ENCODE measurements around the gene CRACR2A.

Gene CRACR2A

DNA sequence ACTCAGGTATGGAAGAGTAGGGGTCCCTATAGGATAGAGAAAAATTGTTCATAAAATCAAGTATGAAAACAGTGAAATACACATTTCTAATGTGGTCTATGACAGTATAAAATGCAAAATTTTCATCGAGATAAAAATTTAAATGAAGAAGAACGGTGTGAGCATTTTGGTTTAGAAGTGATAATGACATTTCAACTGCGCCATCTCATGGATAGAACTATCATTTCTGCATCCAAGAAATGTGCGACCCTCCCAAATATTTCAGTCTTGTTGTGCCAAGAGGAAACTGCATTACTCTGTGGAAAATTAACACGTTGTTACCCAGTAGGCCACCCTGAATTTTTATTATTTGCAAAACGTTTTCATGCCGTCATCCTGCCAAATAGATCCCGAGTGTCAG, 108.8 kb downstream of the CRACR2A start:
- no peak for DNase-seq

DNA sequence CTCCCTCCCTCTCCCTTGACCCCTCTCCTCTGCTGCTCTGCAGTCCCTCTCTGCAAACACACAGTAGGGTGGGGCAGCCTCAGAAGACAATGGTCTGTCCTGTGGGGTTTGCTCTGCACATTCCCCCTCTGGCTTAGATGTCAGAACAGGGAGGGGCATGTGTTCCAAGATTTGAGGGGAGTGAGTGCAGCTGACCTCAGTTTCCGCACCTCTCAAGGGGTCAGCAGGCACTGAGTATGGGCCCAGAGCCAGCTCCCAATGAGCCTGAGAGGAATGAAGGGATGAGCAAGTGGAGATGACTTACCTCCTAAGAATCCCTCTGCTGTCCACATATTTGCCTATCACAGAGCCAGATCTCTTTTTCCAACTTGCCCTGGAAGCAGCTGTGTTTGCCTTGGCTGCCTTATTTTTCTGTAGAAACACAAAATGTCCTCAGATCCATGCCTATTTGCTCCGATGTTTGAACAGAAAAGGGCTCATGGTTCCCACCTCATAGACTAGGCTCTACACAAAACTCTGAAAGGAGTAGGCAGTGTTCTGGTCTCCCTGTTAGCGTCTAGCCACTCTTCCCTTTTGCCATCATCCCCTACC, 111.4 kb downstream of the CRACR2A start:
- no peak for DNase-seq

DNA sequence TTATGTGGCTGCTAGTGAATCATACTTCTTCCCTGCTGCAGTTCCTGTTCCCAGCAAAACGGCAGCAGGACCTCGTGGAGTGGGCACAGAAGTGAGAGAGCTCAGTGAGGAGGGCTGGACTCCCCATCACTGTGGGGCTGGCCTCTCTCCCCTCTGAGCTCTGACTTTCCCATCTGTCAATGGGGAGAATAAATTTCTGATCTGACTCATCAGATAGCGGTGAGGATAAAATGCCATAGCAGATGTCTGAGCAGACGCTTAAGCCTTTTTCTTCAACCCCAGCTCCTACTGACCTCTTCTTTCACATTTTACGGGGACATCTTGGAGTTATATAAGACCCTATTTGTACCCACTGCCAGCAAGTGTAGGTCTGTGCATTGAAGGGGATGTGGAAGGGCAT, 116.6 kb downstream of the CRACR2A start:
- no peak for DNase-seq

DNA sequence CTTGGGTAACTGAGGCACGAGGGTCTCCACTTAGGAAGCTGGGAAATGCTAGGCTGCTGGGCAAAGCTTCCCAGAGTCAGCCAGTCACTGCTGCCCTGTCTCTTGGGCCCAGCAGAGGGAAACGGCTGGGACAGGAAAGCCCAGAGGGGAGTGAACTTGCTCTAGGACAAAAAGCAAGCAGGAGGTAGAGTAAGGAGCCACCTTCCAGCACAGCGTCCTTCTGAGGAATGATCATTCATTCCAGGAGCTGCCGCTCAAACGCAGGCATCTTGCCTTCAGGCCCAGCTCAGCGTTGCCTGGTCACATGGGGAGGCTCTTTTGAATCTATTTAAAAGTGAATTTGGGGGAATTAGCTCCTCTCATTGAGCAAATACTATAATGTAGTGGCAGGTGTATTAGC, 118.6 kb downstream of the CRACR2A start:
- no peak for DNase-seq

DNA sequence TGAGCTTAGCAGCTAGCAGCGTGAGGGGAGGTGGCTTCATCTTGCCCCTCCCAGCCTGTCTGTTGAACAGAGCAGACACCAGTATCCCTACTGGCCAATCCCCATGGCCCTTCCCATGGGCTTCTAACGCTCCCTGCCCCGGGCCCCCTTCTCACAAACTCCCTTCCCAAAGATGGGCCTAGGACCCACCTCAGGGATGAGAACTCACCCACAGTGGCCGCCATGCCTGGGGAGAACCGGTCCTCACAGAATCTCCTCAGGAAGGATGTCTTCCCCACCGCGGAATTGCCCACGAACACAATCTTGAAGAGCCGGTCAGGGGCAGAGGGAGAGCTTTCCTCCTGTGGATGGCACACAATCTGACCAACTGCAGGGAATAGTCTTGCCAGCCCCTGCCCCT, 119.5 kb downstream of the CRACR2A start:
- DNase-seq: no peak

DNA sequence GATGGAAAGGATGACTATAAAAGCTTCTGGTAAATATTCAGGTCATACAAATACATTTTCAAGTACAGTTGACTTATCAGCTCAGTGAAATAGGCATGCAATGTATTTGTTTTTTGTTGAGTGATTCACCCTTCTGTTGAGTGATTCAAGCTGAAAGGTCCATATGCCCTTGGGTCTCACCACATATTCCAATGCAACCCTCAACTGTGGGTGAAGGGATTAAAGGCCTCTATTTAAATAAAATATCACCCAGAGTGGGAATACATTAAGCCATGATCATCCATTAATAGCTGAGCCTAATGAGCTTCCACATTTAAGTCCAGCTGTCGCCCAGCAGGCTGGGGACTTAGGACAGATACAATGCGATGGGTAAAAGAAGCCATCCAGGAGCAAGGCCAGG, 120.2 kb downstream of the CRACR2A start:
- no peak for DNase-seq

DNA sequence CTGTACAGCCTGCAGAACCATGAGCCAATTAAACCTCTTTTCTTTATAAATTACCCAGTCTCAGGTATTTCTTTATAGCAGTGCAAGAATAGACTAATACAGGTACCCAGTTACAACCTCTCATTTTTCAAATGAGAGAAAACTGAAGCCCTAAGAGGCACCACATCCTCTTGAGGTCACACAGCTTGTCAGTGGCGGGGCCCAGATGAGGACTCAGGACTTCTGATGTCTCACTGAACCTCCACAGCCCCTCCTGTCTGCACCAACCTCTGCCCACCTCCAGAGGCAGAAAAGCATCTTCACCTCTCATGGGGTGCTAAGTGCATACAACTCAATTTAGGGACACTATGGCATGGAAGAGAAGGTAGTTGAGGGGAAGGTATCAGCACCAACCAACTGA, 120.7 kb downstream of the CRACR2A start:
- no peak for DNase-seq

DNA sequence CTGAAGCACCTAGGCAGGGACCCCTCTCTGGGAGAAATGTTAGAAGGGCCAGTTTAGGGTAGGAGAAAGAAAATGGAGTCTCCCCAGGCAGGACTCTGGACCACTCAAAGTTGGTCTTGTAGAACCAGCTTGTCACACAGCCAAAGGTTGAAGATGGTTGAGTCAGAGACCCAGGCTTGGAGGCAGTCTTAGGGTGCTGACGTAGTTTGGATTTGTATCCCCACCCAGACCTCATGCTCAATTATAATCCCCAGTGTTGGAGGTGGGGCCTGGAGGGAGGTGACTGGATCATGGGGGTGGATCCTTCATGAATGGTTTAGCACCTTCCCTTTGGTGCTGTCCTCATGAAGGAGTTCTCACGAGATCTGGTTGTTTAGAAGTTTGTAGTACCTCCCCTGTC, 121.2 kb downstream of the CRACR2A start:
- no peak for DNase-seq

DNA sequence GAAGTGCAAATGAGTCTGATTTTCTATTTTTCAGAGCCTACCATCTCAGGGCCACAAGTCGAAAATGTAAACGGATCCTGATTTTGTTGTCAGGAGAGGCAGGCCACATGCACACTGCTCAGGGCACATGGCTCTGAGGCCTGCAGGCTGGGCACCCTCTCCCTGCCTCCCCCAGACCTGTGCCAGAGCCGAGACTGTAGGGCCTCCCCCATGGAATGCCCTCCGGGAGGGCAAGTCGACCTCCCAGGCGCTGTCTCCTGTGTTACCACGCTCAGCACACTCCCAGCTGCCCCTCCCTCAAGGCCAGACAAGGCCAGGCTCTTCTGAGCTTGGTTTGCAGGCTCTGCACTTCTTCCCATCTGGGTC, 121.7 kb downstream of the CRACR2A start:
- DNase-seq: no peak

DNA sequence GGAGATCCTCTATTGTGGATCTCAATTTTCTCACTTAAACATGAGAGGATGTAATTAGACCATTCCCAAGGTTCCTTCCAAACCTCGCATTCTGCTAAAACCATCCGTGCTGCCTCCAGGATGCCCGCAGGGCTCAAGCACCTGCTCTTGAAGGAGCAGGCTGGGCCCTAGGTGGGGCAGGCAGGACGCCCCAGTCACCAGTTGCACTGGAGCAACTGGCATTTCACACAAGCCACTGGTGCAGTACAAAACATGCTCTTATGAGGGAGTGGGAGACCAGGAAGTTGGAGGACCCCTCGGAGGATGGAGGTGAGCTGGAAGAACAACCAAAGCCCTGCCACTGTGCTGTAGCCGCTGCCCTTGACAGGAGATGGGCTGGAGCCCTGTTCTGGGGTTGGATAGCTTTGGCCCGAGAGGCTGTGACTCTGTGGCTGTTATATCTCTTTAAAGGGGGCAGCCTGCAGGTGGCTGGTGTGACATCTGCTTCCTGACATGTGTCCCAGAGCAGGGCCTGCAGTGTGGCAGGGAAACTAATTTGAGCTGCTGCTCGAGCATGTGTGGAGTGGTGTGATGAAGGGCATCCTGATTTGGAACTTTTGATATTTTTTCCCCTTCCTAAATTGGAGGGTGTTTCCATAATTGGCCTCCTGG, 122.2 kb downstream of the CRACR2A start:
- DNase-seq: no peak

DNA sequence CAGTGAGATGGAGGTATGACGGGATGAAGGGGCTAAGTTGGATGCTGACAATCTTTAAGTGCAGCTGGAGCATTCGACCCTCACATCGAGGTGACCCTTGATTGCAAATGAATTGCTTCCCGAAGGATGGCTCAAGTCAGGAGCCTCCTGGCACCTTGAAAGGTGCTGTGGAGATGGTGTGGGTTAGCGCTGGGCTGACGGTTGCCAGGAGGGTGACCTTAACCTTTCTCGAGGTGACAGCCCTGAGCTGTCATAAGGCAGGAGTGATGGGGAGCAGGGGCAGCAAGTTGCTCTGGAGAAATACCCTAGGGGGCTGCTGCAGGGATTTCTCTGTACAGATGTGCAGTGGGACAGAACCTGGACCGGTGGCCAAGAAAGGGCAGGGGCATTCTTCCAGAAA, 122.8 kb downstream of the CRACR2A start:
- DNase-seq: no peak

DNA sequence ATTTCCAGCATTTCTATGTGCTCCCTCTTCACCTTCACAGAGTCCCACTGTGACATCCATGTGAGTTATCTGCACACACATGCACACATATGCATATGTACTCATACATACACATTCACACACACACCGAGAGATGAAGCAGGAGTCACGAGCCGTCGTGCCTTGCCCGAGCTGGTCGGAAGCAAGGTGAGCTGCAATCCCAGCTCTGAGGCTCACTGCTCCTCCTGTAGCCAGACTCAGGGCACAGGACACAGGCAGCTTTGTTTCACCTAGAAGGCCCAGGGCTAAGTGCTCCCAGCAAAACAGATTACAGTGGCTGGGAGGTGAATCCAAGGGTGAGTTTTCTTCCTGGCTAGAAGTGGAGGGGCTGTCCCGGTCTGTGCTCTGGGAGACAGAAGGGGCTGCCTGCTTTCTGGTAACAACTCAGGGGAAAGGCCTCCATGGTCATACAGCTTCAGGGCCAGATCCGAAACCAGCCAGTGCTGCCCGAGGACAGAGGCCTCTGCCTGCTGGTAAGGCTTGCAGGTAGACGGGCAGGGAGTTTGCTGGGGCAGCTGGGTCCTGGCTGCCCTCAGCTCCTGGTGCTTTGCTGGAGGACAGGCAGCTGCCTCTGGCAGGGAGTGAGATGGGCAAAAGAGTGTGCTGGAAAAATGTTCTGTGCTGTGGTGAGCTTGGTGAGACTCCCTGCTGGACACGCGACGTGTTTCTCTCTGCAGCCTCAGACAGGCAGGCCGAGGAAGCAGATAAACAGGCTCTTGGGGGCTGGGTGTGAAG, 123.7 kb downstream of the CRACR2A start:
- no peak for DNase-seq

DNA sequence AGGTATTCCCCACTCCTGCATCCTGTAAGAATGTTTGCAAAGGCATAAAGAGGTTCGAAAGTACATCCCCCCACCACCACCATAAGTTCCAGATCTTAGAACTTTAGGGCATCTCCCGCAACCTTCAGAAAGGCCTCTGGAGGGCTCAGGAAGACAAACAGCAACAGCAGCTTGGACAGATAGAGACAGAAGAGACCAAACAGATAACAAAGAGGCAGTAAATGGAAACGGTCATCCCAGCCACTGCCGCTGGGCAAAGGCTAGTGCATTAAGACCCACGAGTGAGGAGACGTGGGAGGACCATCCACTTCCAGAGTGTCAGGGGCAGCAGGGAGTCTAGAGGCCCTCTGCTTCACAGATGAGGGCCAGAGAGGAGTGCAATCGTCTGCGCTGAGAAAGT, 124.3 kb downstream of the CRACR2A start:
- no peak for DNase-seq

DNA sequence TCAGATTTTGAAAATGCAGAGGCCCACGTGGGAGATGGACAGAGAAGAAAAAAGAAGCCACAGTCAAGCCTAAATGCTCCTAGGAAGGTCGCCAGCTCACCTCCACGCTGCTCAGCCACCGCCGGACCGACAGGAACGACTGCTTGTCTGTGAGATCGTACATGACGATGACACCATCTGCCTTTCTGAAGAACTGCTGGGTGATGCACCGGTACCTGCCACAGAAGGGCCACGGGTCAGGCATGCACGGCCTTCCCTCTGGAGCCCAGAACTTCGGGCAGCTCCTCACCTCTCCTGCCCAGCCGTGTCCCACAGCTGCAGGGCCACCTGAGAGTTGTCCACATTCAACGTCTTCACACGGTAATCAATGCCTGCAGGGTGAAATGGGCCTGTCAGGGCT, 125.6 kb downstream of the CRACR2A start:
- no peak for DNase-seq

DNA sequence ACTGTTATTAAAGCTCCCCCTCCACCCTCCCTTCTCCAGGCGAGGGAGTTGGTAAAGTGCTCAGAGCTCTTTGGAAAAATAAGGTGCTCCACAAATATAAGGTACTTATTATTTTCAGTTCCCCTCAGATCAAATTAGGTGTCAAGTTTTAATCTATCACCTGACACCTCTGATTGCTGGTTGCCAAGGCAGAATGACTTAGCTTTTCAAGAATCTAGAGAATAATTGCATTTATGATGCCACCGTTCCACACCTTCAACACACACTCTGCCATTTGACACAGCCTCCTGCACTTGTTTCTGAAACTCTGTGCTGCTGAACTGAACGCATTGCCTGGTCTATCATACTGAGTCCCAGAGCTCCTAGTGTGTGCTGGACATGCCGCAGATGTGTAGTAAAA, 128.6 kb downstream of the CRACR2A start:
- no peak for DNase-seq

DNA sequence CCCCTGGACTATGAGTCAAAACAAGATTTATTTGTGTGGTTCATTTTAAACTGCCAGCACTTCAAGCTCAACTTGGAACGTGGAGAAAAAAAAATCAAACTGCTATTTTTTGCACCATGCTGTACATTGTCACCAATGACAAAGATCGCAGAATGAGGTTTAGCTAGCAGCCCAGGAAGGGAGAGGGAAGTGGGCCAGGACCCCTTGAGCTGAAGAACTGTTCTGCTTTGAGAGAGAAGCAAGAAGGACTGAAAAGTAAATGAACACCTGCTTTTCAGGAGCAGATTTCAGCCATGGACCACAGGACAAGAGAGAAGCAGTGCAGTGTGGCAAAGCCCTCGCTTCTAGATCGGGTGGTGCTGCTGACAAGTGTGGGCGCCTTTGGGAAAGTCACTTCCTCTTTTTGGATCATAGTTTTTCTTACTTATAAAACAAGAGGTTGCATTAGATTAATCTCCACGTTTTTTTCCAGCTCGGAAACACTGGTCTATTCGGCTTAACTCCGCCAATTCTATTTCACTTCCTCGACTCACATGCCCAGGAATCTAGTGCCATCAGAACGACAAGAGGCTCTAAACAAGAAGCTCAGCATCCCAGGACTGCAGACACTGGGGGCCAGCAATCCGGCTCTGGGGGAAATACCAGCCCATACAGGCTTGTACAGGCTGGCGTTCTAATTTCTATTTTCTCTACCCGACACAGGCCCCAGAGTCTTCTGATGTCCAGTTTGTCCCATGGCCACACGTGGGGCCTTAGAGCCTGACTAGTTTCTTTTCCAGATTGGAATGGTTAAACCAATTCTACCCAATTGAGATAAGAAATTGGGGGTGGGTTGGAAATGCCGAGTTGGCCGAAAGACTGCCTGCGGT, 129.9 kb downstream of the CRACR2A start:
- DNase-seq: no peak

DNA sequence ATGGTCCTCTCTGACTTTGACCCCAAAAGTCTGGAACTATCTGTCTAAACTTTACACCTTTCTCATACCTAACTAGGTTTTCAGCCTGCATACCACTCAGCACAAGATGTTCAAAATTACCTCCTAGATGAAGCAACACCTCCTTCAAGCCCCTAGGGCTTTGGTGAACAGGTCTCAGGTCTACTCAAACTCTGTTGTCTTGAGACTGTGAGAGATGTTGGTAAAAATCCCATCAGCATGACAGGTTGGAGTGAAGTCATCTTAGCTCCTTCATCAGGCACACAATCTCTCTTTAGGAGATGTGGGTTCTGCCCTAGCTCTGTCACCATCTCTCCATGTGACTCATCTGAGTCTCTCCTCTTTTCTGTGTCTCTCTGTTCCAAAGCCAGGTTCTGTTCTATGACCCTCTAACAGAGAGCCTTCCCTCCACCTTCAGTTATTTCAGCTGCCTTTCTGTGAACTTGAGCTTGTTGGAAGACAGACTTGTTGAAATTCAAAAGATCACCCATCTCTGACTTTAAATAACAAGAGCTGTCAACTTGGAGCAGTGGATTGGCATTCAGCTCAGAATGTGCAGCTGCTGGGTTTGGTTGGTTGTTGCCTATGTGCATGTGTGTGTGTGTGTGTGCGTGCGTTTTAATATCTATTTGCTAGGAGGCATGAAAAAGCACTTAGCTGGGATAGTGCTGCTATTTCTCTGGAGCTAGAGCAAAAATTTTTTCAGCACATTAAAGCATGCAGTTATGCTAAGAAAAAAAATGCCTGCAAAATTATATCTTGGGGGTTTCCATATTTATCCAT, 130.7 kb downstream of the CRACR2A start:
- DNase-seq: no peak

DNA sequence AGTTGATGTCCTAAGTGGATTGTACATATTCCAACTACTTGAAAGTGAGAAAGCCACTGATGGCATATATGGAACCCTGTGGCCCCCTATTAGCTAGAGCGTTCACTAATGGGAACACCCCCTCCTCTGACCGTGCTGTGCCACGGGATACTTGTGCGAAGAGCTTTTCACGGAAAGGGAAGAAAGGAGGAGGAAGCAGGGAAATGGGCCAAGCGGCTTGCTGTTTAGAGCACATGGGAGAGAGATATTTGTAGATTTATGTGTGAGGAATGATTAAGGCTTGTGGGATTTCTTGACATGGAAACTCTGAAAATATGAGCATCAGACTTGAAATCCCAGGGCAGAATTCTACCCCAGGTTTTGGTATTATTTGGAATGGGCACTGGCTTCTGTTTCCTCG, 132.1 kb downstream of the CRACR2A start:
- DNase-seq: no peak

DNA sequence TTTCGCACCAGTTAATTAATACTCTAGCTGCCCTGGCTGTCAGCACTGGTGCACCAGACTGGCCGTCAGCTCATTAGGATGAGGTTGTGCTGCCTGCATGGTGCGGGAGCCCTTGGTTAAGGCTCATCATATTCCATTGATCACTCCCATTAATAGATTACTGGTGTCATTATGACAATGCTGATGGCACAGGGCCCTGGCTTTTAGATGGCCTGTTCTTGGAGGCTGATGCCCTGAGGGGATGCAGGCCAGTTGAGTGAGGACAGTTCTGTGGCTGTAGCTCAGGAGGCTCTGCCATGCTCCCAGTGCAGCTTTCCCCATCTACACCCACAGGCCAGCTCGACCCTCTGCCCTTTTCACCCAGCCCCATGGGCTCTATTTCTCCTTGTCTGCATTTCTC, 135.3 kb downstream of the CRACR2A start:
- DNase-seq: no peak

DNA sequence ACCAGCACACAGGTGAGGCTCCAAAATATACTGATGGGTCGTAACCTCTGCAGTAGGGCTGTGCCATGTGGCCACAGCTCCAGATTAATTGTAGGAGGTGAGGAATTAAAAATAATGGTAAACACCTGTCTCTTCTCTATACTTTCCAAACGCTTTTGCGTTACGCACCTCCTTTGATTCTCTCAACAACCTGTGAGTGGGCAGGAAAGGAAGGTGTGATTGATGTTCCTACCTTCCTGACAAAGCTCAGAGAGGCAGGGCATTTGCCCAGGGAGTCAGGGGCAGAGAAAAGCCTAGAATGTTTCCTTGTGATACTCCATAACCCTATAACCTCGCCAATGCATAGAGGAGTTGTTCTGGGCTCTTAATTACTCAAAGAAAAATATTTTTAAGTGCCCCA, 137.0 kb downstream of the CRACR2A start:
- no peak for DNase-seq

DNA sequence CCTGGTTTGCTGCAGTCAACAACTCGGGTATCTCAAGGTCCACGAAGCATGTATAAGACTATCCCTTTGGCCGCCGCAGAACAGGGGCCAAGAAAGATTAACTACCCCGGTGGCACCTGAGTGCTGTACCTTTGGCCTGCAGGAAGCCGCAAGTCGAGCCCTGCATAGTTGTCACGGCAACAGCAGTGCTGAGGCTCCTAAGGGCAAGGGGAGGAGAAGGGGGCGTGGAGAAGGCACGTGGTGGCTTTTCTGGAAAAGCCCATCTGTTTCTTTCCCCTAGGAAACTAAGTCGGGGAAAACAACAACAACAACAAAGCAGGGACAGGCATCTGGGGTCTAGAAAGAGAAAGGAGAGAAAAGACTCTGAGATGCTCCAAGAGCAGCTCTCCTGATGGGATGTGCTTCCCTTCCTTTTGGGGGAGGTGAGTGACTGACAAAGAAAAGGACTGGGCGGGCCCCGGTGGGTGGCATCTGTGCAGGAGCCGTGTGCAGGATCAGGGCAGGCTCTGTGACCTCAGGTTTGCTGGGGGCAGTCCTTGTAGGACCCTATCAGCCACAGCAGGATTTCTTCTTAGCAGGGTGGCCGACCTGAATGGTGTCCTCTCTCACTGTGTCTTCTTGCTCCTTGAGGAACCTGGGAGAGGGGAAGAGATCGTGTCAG, 138.0 kb downstream of the CRACR2A start:
- DNase-seq: no peak

Measured in stimulated activated CD8-positive, alpha-beta memory T cell treated with anti-CD3 and anti-CD28 coated beads, Interleukin-4, amount 100 ng/mL, for 48 hours (primary cell).